IMR-90 (cell line): Measurements from ENCODE around the gene MAP1LC3A.

Experiments
- BHLHE40 ChIP-seq: fragments of 150-350 bp; IDR thresholded peaks from 2 replicates; pipeline ENCODE4 v1.6.1; 2016; ENCODE audit warnings: mild to moderate bottlenecking, low read depth, low read length
- CHD1 ChIP-seq: IDR thresholded peaks from 2 replicates; pipeline ENCODE4 v1.6.1; 2012; ENCODE audit warnings: low read depth, low read length, improper control_type of control experiment
- FOS ChIP-seq: fragments of 150-350 bp; IDR thresholded peaks from 2 replicates; pipeline ENCODE4 v1.6.1; 2016; ENCODE audit warnings: low read depth, low read length
- MAFK ChIP-seq: IDR thresholded peaks from 2 replicates; pipeline ENCODE4 v1.6.1; 2012; ENCODE audit warnings: low read depth, low read length, improper control_type of control experiment
- MAZ ChIP-seq: IDR thresholded peaks from 2 replicates; pipeline ENCODE4 v1.6.1; 2012; ENCODE audit warnings: low read depth, mild to moderate bottlenecking, low read length, improper control_type of control experiment, moderate library complexity, borderline replicate concordance
- MXI1 ChIP-seq: IDR thresholded peaks from 2 replicates; pipeline ENCODE4 v1.6.1; 2012; ENCODE audit warnings: low read depth, mild to moderate bottlenecking, low read length, moderate library complexity, borderline replicate concordance
- POLR2A ChIP-seq: IDR thresholded peaks from 2 replicates; pipeline ENCODE4 v1.6.1; 2012; ENCODE audit warnings: mild to moderate bottlenecking, low read depth, low read length
- RAD21 ChIP-seq: IDR thresholded peaks from 2 replicates; pipeline ENCODE4 v1.6.1; 2012; ENCODE audit warnings: low read length, improper control_type of control experiment
- RCOR1 ChIP-seq: IDR thresholded peaks from 2 replicates; pipeline ENCODE4 v1.6.1; 2012; ENCODE audit warnings: mild to moderate bottlenecking, low read length, improper control_type of control experiment; ENCODE audit not compliant: insufficient replicate concordance
- RFX5 ChIP-seq: IDR thresholded peaks from 2 replicates; pipeline ENCODE4 v1.8.0; 2012; ENCODE audit warnings: low read depth, mild to moderate bottlenecking, low read length, moderate library complexity
- SMC3 ChIP-seq: fragments of 150-350 bp; IDR thresholded peaks from 2 replicates; pipeline ENCODE4 v1.6.1; 2016; ENCODE audit warnings: low read depth, mild to moderate bottlenecking, antibody characterized with exemption, low read length, moderate library complexity
- TF ChIP-seq, protein P1 (sequence below): fragments of 150-350 bp; IDR thresholded peaks from 2 replicates; pipeline ENCODE4 v1.6.1; 2016; ENCODE audit warnings: low read depth, mild to moderate bottlenecking, low read length, moderate library complexity, borderline replicate concordance
- TF ChIP-seq, protein P2 (sequence below): conservative IDR thresholded peaks from 2 replicates; pipeline ENCODE4 v1.5.1; 2012; ENCODE audit warnings: mild to moderate bottlenecking, low read depth, low read length, improper control_type of control experiment

DNA sequence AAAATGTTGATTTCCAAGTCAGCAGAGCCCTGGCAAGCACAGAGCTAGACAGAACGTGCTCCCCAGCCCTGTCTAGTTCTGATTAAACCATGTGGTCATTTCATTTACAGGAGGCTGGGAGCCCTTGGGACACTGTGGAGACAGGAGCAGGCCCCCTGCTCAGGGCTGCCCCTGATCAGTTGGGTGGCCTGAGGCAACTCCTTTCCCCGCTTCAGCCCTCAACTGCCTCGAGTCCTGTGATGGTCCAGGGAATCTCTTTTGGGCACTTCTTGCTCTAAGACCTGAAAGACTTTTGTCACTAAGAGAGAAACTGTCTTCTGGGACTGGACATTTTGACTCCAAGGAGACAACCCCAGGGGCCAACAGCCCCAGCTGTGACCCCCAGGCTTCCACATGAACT, 28.8 kb upstream of the MAP1LC3A start:
- TF ChIP-seq, protein P1, sequence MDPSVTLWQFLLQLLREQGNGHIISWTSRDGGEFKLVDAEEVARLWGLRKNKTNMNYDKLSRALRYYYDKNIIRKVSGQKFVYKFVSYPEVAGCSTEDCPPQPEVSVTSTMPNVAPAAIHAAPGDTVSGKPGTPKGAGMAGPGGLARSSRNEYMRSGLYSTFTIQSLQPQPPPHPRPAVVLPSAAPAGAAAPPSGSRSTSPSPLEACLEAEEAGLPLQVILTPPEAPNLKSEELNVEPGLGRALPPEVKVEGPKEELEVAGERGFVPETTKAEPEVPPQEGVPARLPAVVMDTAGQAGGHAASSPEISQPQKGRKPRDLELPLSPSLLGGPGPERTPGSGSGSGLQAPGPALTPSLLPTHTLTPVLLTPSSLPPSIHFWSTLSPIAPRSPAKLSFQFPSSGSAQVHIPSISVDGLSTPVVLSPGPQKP = no peak
- TF ChIP-seq, protein P2, sequence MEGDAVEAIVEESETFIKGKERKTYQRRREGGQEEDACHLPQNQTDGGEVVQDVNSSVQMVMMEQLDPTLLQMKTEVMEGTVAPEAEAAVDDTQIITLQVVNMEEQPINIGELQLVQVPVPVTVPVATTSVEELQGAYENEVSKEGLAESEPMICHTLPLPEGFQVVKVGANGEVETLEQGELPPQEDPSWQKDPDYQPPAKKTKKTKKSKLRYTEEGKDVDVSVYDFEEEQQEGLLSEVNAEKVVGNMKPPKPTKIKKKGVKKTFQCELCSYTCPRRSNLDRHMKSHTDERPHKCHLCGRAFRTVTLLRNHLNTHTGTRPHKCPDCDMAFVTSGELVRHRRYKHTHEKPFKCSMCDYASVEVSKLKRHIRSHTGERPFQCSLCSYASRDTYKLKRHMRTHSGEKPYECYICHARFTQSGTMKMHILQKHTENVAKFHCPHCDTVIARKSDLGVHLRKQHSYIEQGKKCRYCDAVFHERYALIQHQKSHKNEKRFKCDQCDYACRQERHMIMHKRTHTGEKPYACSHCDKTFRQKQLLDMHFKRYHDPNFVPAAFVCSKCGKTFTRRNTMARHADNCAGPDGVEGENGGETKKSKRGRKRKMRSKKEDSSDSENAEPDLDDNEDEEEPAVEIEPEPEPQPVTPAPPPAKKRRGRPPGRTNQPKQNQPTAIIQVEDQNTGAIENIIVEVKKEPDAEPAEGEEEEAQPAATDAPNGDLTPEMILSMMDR = no peak
- TF ChIP-seq SMC3 (no peak), MAFK (no peak), MXI1 (no peak), POLR2A (no peak), RAD21 (no peak), FOS (no peak), RCOR1 (no peak), CHD1 (no peak), RFX5 (no peak), BHLHE40 (no peak), MAZ (no peak)
